ENCODE results near the gene OR51B2.
"Not testable (repeated sequence)": the region's sequence is repeated elsewhere in the genome, so short reads cannot be mapped to it uniquely, and the experiment has no call there.

Gene OR51B2

DNA sequence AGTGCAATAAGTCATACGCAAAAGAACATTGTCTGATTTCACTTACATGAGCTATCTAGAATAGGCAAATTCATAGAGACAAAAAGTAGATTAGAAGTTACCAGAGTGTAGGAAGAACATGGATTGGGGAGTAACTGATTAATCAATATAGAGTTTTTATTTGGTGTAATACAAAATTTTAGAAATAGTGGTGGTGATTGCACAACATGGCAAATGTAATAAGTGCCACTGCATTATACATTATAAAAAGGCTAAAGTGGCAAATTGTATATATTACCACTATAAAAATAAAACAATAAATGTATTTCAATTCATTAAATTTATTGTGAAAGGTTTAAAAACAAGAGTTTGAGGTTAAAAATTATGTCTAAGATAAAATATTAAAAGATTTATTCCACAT is 13.7 kb downstream of the OR51B2 start:
- DNase-seq (ENCODE audit: low read depth), result no peak

GRCh38 chr11:5307256-5308019 is 16.7 kb downstream of the OR51B2 start:
- no peak for DNase-seq (ENCODE audit: low read depth)

DNA sequence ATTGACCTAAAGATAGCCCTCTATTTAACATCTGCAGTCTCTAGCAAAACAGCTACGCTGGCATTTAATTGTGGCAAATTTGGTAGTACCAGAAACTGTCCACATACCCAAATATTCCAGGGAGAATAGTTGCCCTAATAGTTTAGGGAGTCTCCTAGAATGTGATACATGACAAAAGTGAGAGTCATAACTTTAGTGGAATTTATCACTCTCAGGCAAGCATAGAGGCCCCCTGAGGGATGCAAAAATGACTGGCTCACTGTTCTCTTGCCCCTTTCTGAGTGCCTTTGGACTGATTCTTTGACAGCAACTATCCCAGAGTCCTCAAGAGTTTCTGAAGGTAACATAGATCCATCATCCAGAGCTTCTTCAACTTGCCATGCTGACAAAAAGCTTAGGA is 20.1 kb downstream of the OR51B2 start:
- no peak for DNase-seq (ENCODE audit: low read depth)

GRCh38 chr11:5303626-5304025 is 20.5 kb downstream of the OR51B2 start:
- no peak for DNase-seq (ENCODE audit: low read depth)

- no peak for DNase-seq (ENCODE audit: low read depth)
Observed at GRCh38 chr11:5301846-5302245, 22.3 kb downstream of the OR51B2 start, which contains the start of gene OR51B4. Gene OR51B4, minus strand, starts transcription at chr11:5301946. Its CDS starts 0 bp downstream, at chr11:5301946.

GRCh38 chr11:5300251-5300650 is 23.8 kb downstream of the OR51B2 start:
- no peak for DNase-seq (ENCODE audit: low read depth)

- DNase-seq (ENCODE audit: low read depth), result no peak
Observed at GRCh38 chr11:5298451-5298850, 25.6 kb downstream of the OR51B2 start.

DNA sequence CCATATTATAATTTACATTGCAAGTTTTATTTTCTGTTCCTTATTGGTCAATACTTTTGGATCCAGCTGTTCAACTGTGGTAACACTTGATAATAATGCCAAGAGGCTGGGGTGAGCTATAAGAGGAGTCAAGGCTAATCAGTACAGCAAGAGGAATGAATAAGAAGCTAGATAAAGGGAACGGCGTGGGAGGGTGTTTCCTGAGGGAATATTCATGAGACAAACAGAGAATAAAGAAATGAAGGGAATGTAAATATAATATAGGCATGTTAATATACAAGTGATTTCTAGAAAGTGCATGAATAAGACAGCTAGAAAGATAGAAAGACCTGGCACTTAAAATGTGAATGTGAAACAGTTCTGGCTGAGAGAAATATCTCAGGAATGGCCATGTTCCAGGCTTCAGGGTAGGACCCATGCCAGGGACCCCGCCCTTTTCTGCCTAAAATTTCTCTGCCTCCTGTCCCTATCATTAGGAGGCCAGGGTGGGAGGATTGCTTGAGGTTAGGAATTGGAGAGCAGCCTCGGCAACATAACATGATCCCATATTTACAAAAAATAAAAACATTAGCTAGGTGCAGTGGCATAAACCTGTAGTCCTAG is 26.3 kb downstream of the OR51B2 start:
- DNase-seq (ENCODE audit: low read depth), result no peak

- DNase-seq (ENCODE audit: low read depth), result not testable (repeated sequence)
Observed at GRCh38 chr11:5294342-5294995, 29.6 kb downstream of the OR51B2 start.

DNA sequence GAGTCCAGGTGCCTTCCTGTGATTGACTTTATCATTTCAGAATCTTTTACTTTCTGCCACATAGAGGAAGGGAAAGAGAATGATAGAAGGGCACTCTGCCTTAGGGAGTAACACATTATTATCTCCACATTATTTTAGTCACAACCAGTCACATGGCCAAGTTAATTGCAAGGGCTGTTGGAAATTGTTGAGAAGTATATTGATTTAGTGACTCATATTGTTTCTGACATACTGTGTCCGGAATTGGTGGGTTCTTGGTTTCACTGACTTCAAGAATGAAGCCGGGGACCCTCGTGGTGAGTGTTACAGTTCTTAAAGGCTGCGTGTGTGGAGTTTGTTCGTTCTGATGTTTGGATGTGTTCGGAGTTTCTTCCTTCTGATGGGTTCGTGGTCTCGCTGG is 31.1 kb downstream of the OR51B2 start:
- DNase-seq (ENCODE audit: low read depth), result no peak

GRCh38 chr11:5291207-5291838 is 32.8 kb downstream of the OR51B2 start:
- no peak for DNase-seq (ENCODE audit: low read depth)

GRCh38 chr11:5290106-5290505 is 34.0 kb downstream of the OR51B2 start:
- DNase-seq (ENCODE audit: low read depth), result no peak

GRCh38 chr11:5289696-5290095 is 34.4 kb downstream of the OR51B2 start:
- DNase-seq (ENCODE audit: low read depth), result no peak

GRCh38 chr11:5288906-5289550 is 35.1 kb downstream of the OR51B2 start:
- no peak for DNase-seq (ENCODE audit: low read depth)

- no peak for DNase-seq (ENCODE audit: low read depth)
Observed at GRCh38 chr11:5288108-5288905, 35.8 kb downstream of the OR51B2 start.

DNA sequence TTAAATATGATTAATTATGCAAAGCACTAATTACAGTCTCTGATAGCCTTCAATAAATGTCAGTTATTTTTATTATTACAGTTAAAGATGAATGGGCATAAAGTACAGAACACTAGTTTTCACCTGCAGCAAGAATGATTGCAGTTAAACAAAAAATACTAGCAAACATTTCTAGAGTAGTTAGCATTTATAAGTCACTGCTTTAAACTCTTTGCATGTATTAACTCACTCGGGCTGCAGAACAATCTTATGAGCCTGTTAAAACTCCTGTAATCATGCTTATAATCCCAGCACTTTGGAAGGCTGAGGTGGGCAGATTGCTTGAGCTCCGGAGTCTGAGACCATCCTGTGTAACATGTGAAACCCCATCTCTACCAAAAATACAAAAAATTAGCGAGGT is 37.2 kb downstream of the OR51B2 start:
- no peak for DNase-seq (ENCODE audit: low read depth)

DNA sequence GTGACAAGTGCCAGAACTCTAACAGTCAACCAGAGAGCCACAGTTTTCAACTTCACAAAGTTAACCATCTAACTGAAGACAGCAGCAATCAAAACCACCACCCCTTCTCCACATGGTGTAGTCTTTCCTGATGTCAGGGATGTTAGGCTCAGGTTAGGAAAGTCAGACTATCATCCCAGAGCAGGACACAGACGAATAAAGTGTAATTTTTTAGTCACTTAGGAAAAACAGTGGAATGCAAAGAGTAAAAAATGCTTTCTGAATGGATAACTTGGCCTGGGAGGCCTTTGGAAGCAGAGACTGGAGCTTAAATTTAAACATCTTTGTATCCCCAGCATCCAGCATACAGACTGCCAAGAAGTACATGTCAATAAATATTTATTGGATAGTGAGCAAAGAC is 37.7 kb downstream of the OR51B2 start:
- DNase-seq (ENCODE audit: low read depth), result no peak

DNA sequence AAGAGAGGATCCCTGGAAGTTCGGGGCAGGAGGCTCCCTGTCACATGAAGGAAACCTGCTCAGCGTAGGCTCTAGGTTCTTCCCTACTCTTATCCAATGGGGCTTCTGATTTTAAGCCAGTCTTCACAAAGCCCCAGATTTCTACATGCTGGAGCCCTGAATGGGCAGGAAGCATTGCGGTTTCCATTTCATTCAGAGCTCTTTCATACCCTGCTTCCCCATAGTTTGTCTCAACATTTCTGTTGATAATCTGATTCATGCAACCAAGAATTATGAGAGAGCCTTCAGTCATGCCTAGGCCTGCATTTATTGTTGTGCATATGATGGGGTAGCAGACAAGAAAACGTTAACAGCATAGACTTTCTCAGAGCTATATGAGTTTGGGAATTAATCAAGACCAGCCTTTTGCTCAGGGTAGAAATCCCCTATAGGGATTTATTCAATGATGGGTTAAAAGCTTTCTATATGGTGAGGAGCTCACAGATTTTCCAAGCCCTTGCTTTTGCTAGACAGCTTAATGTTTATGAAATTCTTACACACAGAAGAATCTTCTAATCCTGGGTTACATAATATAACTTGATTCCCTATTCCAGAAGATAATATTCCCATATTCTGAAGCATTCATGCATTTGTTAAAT is 38.3 kb downstream of the OR51B2 start:
- DNase-seq (ENCODE audit: low read depth), result no peak

DNA sequence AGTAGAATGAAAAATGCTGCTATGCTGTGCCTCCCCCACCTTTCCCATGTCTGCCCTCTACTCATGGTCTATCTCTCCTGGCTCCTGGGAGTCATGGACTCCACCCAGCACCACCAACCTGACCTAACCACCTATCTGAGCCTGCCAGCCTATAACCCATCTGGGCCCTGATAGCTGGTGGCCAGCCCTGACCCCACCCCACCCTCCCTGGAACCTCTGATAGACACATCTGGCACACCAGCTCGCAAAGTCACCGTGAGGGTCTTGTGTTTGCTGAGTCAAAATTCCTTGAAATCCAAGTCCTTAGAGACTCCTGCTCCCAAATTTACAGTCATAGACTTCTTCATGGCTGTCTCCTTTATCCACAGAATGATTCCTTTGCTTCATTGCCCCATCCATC is 39.5 kb downstream of the OR51B2 start:
- DNase-seq (ENCODE audit: low read depth), result no peak

DNA sequence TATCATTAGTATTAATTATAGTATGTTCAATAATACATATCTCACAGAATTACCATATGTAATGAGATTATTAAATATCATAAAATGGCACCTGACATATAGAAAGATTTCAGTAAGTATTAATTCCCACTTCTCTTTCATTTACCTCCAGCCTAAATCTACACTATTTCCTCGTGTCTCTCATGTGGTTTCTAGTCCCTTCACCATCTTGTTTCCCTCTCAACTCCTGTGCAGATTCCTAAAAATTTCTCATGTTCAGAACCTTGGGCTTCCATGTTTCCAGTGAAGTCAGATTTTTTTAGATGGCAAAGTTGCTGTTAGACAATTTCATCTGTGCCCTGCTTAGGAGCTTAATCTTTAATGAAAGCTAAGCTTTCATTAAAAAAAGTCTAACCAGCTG is 40.2 kb downstream of the OR51B2 start:
- DNase-seq (ENCODE audit: low read depth), result no peak

DNA sequence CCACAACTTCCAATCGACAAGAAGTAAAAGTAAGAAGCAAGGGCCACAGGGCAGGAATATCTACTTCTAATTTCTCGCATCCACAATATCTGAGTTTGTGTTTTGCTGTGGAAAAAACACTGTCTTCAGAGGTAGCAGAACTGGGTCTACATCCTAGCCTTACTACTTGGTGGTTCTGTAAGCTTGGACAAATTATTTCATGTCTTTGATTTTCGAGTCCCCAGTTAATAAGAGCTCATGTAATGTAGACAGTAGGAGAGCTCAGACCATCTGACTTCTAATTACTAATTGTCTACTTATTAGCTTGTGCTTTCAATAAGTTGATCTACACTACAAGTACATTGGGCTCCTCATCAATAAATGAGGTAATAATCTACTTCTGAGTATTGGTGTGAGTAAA is 41.0 kb downstream of the OR51B2 start:
- no peak for DNase-seq (ENCODE audit: low read depth)
